HG03521 (cell line): ENCODE data around the gene CACNA1C.

Experiments
- ATAC-seq: cut with Tn5 transposase; IDR thresholded peaks from one replicate; pipeline ENCODE4 v1.9.1; 2021; ENCODE audit warnings: mild to moderate bottlenecking, moderate library complexity; ENCODE audit not compliant: unreplicated experiment

CACNA1C gene

GRCh38 chr12:2628401-2628800 is 575.6 kb downstream of the CACNA1C start:
- no peak for ATAC-seq

- ATAC-seq = no peak
These were observed 576.3 kb downstream of the CACNA1C start for GRCh38 chr12:2629051-2629450.

GRCh38 chr12:2631653-2632350 is 579.0 kb downstream of the CACNA1C start:
- no peak for ATAC-seq

- no peak for ATAC-seq
These were observed 580.5 kb downstream of the CACNA1C start for GRCh38 chr12:2633176-2633824.

GRCh38 chr12:2633825-2634200 is 581.0 kb downstream of the CACNA1C start:
- ATAC-seq = no peak

- ATAC-seq = no peak
These were observed 581.7 kb downstream of the CACNA1C start for GRCh38 chr12:2634471-2634870.

- ATAC-seq = no peak
These were observed 584.1 kb downstream of the CACNA1C start for GRCh38 chr12:2636741-2637340.

GRCh38 chr12:2637371-2637770 is 584.6 kb downstream of the CACNA1C start:
- no peak for ATAC-seq

- ATAC-seq = no peak
These were observed 585.7 kb downstream of the CACNA1C start for GRCh38 chr12:2638273-2639019.

GRCh38 chr12:2639020-2639298 is 586.2 kb downstream of the CACNA1C start:
- no peak for ATAC-seq

GRCh38 chr12:2640281-2640680 is 587.5 kb downstream of the CACNA1C start:
- ATAC-seq = no peak

- ATAC-seq = no peak
These were observed 587.9 kb downstream of the CACNA1C start for GRCh38 chr12:2640709-2641108.

- no peak for ATAC-seq
These were observed 588.4 kb downstream of the CACNA1C start for GRCh38 chr12:2641207-2641606.

GRCh38 chr12:2641761-2642160 is 589.0 kb downstream of the CACNA1C start:
- ATAC-seq = no peak

- no peak for ATAC-seq
These were observed 589.5 kb downstream of the CACNA1C start for GRCh38 chr12:2642176-2642892.

GRCh38 chr12:2642896-2643425 is 590.2 kb downstream of the CACNA1C start:
- ATAC-seq = no peak

GRCh38 chr12:2643576-2644135 is 590.9 kb downstream of the CACNA1C start:
- no peak for ATAC-seq

GRCh38 chr12:2644683-2645405 is 592.1 kb downstream of the CACNA1C start:
- no peak for ATAC-seq

GRCh38 chr12:2645460-2645859 is 592.7 kb downstream of the CACNA1C start:
- no peak for ATAC-seq

GRCh38 chr12:2646341-2646740 is 593.6 kb downstream of the CACNA1C start:
- no peak for ATAC-seq
